GM21825 (cell line): Measurements from ENCODE around the gene HEATR3.

Experiments used
- ATAC-seq: cut with Tn5 transposase; IDR thresholded peaks from one replicate; pipeline ENCODE4 v1.9.1; 2021; ENCODE audit warnings: mild to moderate bottlenecking, moderate library complexity; ENCODE audit not compliant: unreplicated experiment

HEATR3 gene

DNA sequence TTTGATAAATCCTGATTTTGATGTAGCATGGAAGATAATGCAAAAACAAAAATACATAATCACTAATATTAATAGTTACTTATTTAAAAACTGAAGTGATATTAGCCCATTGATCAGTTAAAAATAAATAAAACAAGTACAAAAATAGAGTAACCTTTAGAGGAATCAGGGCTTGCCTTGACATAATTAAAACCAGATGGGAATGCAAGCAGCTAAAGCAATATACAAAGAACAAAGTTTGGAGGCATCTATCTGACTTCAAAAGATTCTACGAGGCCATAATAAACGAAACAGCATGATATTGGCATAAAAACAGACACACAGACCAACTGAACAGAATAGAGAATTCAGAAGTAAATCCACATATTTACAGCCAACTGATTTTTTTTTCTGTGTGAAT, 15.0 kb upstream of the HEATR3 start:
- no peak for ATAC-seq

DNA sequence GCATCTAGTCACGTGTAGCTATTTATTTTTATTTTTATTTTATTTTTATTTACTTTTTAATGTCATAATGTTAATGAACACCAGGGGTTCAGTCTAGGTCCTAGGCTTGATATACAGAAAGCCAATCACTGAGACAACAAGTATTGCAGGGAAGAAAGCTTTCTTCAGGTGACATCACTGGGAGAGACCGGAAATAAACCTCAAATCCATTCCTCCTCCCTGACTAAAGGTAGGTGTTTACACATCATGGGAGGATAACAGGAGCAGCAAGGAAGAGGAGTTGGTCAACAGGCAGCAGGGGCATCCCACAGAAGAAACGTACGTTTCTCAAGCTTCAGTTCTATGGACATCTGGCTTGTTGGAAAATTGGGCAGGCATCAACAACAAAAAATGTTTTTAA, 9.5 kb upstream of the HEATR3 start:
- no peak for ATAC-seq

DNA sequence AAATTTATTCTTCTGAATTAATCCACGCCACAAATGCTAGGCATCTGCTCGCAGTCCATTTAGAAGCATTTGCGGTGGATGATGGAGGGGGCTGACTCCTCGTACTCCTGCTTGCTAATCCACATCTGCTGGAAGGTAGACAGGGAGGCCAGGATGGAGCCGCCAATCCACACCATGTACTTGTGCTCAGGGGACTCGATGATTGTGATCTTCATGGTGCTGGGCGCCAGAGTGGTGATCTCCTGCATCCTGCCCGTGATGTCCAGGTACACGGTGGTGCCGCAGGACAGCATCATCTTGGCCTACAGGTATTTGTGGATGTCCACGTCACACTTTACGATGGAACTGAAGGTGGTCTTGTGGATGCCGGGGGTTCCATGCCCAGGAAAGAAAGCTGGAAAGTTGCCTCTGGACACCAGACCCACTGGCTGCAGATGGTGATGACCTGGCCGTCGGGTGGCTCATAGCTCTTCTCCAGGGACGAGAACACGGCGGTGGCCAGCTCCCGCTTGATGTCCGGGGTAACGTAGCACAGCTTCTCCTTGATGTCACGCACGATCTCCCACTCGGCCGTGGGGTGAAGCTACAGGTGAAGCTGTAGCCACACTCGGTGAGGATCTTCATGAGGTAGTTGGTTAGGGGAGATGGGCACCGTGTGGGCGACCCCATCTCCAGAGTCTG, 7.5 kb upstream of the HEATR3 start:
- no peak for ATAC-seq

DNA sequence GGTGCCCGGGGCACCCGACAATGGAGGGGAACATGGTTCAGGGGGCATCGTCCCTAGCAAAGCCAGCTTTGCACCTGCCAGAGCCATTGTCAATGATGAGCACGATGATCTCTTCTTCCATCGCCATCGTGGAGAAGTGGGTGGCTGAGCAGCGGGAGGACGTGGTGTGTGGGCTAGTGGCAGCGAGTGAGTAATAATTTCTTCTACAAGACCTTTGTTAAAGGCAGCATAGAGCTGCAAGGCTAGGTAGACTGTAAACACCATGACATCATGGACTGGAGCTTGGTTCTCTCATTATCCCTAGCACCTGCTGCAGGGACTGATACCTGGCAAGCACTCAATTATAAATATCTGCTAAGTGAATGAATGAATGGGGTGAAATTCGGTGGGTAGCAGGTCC, 6.7 kb upstream of the HEATR3 start:
- ATAC-seq: no peak

DNA sequence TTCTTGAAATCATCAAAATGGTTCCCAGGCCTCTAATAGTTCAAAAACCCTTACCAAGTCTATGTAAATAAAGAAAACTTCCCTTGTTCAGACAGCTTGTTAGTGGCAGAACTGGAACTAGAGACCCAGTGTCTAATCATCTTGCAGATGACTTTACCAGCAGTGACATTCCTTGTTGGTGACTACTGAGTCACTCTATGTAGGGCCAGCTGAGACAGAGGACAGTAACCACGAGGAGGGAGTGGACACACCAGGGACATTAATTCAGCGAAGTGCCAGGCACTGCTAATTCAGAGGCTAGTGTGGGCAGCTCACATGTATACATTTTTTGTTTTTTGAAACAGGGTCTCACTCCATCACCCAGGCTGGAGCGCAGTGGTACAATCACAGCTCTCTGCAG, 6.1 kb upstream of the HEATR3 start:
- no peak for ATAC-seq

DNA sequence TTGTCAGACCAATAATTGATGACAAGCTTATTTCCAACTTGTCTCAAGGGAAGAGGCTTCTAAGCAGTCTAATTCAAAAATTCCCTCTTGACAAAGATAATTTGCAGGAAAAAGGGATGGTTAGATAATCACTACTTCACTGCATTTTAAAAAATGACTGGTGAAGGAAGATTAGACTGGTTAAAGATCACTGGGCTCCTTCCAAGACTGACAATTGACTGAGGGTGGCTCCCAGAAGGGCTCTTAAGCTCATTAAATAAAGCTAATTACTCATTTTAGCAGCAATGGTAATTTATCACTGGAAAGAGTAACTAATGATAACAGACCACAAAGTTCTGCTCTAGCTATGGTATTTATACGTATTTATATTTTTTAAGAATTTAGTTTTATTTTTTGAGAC, 4.4 kb upstream of the HEATR3 start:
- ATAC-seq: no peak

DNA sequence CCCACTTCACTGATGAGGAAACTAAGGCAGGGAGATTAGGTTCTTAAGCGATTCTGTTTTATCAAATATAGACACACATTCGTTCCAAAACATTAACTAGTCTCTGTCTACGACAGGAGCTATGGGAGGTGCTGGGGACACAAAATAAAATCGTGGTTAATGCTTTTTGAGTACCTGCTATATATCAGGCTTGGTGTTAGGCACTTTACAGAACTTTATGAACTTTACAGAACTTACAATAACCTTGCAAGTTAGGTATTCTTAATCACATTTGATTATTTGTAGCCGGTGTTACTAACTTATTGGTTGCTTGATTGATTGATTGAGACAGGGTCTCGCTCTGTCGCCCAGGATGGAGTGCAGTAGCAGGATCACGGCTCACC, 538 bp upstream of the HEATR3 start:
- ATAC-seq: no peak

DNA sequence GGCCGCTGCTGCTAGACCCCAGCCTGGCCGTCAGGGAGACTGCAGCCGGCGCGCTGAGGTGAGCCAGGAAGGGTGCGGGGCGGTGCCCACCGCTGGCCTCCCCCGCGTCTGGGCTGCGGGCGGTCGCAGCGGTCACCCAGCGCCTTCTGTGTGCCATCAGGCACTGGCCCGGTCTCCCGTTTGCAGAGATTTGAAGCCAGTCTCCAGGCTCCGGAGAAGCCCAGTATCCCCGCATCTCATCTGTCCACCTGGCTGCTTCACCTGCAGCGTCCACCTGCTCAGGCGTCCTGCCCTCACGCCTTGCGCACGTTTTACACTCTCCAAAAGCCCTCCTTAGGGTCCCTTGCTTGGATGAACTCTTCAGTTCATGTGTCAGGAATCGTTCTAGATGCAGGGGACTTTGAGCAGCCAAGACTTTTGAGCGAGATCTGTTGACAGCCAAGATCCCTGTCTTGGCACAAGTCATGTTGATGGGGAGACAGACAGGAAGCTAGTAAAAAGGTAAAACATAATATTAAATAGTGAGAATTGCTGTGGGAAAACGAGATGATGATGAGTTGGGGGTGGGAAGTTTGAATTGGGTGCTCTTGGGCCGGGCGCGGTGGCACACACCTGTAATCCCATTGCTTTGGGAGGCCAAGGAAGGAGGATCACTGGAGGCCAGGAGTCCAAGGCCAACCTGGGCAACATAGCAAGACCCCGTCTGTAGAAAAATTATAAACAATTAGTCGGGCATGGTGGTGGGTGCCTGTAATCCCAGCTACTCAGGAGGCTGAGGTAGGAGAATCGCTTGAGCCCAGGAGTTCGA, 916 bp downstream of the HEATR3 start:
- ATAC-seq: no peak

DNA sequence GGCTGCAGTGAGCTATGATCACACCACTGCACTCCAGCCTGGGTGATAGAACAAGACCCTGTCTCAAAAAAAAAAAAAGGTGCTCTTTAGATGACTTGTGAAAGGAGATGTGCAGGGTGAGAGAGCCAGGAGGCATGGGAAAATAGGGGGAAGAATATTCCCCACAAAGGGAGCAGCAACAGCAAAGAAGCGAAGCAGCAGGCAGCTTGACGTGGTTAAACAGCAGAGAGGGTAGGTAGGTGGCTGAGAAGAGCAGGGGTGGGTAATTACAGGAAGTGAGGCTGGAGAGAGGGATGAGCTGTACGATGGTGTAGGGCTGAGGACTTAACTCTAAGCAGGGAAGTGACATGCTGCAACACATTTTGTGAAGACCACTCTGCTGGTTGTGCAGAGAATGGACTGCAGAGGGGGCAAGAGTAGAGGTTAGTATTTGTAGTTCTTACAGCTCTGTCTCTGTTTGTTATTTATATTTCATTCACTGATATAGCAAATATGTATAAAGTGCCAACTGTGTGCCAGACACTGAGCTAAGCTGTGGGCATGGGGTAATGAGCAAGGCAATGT, 1.6 kb downstream of the HEATR3 start:
- no peak for ATAC-seq

DNA sequence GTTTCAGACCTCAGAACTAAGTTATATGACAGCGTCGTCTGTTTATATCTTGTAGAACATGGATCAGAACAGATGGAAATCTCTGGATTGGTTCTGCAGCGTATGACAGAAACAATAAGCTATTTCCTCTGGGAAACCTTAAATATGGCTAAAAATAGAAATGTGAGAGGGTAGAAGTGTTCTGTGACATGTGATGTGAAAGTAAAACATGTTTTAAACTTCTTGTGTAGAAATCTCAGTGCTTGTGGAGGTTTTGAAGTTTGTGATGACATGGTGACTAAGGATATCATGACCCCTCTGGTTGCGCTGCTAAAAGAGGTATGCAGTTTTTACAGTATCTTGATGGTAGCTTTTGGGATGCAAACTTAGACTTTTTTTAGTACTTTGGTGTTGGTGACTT, 2.8 kb downstream of the HEATR3 start:
- ATAC-seq: no peak

DNA sequence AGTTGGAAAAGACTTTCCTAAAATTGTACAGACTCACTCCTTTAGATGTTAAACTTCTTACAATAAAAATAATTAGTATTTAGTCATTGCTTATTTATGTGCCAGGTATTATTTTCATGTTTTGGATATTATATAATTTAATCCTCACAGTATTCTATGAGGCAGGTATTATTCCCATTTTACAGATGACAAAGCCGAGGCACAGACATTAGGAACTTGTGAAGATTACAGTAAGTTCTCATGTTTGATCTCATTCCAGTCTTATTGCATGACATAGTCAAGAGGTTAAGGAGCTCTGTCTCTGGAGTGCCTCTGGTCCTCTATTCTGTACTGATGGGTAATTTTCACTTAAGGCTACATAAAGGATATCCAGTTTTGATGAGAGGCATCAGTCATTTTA, 3.3 kb downstream of the HEATR3 start:
- ATAC-seq: no peak

DNA sequence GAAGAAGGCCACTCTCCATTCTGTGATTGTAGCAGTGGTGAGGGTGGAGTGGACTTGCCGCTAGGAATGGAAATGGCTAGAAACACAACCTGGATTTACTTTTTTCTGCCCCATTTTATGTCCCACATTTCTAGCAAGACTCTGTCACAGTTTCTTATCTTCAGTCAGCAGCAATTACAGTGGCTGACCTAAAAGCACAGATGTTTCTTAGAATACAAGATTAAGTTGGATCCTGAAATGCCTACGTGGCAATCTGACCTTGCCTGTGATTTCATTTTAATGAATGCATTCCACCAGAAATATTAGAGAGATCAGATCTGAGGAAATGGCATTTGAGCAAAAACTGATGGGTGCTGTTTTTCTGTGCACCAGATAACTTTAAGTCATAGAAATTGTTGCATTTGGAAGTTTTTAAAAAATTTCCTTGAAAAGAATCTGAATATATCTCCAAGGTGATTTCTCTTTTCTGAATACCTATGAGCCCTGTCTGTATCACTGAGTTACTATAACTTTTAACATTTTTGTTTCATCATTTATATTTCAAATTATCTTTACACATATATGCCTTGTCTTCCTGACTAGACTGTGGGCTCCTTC, 5.4 kb downstream of the HEATR3 start:
- ATAC-seq: no peak

DNA sequence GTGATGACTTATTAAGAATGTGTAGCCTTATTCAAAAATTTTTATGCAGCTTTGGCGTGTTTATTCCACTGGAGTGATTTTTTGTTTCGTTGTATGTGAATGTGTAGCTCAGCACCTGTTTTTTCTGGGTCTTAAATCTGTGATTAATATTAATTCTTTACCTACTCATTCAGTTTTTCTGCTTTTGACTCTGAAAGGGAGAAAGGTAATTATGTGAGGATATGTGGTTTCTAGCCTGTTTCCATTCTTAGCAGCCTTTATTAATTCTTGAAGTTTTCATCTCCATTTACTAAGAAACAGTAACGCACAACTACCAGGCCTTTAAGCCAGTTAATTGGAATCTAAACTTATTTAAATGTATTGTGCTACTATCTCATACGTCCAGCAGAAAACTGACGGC, 7.0 kb downstream of the HEATR3 start:
- ATAC-seq: no peak

DNA sequence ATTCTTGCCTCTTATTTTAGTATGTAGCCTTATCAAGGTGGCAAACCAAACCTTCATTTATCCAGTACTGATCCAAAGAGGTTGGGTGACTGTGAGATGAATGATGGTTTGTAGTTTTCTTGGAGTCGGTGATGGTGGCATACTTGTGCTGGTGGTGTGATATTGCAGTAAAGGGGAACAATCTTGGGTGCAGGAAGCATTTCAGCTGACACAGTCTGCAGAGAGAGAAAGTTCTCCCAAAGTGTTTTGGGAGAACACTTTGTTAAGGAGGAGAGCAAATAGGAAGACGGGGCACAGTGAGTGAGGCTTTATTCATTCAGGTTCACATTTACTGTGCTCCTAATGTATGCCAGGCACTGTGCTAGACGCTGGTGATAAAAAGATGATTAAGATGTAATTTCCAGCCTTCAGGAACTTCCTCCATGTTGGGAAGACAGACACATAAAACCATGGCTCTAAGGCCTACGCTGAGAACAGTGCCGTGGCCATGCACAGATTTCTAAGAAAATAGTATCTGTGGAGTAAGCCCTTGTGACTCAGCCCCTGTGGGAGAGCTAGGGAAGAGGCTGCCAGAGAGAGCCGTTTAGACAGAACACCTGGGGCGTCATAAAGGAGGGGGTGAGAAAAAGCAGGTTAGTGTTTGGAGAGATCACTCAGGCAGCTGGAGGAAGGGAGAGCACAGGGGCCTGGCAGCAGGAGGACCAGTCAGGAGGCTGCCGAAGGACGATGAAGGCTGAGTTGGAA, 13.8 kb downstream of the HEATR3 start:
- no peak for ATAC-seq

DNA sequence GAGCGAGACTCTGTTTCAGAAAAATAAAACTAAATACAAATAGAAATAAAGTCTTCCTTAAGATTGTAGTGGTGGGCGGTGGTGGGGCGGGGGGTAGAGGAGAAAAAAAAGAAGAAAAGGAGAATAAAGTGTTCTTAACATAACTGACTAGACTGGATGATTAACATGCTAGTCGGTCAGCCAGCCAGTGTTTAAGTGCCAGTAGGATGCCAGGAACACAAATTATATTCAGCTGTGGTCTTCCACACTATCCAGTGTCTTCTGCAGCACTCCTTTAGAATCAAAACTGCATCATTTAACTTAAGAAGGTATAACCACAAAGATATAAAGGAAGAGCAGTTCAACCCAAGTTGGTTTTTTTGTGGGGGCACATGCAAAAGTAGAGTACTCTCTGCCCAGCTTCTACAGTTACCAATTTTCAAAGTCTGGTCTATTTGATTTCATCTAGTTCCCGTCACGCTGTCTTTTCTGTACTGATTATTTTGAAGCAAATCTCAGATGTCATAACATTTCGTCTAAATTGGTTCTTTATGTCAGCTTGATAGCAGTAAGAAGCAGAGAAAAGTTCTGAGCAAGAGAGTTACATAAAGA, 15.8 kb downstream of the HEATR3 start:
- ATAC-seq: no peak

DNA sequence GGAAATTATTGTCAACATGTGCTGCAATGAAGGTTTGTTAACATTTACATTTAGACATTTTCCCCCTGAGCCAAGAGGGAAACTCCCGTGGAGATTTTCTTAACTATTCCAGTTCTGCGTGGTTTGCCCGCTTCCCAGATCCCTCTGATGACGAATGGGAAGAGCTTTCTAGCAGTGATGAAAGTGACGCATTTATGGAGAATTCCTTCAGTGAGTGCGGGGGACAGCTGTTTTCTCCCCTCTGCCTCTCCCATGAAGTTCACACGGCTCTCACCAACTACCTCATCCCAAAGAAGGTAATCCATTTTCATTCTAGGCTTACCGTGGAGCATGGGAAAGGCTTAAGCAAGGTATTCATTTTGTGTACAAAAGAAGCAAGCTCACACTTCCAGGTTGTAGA, 18.2 kb downstream of the HEATR3 start:
- ATAC-seq: no peak

DNA sequence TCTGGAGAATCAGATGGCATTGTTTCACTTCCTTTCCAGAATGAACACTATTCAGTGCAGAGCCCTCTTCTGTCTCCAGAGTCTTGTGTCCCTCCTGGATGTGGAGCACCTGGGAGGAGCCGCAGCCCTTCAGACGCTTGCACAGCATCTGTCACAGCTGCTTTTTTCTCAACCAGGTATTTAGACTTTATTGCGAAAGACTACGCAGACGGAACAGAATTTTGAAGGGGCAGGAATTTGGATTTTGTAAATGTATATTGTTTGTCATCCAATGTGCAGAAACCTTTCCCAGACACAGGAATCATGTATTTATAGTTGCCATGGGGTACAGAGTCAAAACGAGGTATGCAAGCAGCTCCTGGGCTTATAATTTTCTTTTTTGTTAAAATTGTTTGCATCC, 20.4 kb downstream of the HEATR3 start:
- ATAC-seq: no peak

DNA sequence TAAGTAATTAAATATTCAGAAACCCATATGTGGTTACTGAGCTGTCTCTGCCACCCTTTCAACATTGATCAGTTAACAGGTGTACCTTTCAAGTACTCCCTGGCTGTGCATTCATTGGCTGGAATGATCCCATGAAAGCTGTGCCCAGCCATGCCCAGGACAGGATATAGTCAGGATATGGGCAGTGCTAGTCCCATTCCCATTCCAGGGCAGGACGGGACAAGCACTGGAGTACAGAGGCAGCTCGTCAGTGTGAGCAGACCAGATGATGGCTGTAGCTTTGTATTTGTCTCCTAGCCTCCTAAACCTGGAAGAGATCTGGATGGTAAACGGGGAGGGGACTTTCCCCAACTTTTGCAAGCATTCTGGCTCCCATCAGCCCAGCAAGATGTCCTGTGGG, 22.5 kb downstream of the HEATR3 start:
- ATAC-seq: no peak

DNA sequence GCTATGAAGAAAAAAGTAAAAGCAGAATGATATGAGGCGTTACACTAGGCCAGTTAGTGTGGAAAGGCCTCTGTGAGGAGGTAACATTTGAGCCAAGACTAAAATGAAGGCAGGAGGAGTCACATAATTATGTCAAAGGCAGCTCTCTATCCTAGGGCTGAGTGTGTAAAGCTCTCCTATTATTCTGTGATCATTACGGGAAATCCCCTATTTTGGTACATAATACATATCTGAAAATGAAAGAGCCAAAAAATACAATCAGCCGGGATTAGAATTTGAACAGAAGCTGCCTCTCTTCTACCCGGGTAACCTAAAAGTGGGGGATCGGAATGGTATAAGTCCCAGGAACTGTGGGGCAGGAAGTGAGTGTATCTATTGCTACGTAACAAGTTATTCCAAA, 27.1 kb downstream of the HEATR3 start:
- no peak for ATAC-seq

DNA sequence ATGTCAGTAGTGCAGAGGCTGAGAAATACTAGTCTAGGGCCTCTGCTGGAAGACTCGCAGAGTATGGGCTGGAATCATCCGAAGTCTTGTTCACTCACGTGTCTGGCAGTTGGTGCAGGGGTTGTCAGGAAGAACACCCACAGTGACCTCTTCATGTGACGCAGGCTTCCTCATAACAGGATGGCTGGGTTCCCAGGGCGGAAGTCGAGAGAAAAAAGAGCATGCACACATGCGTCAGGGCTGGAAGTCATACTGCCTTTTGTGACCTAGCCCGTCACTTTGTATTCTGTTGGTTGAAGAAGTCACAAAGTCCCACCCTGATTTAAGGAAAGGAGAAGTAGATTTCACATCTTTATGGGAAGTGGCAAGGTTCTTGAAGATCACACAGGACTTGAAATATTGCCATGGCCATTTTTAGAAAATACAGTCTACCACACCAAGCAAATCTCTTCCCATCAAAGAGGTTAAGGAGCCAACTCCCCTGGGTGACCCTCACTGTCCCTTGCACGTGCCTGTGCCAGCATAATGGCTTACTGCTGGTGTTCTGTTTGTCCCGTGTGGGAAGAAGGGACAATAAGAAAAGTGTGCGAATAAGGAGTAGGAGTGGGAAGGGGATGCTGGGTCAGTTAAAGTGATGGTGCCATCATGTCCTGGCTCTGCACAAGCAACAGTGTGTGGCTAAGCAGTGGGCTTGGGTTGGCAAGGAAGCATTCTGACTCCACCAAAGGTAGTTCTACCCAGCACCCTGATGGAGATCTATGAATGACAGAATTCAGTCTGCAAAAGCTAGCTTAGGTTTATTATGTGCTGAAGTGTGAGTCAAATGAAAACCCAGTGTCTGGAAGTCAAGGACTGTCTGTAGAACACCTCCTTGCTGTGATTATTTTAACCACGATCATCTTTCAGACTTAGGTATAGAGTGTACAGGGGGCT, 28.1 kb downstream of the HEATR3 start:
- no peak for ATAC-seq
